Measurements from ENCODE around the gene AHDC1. TPM values are rescaled to one million over a fixed set of nuclear protein-coding genes. Genes with fewer than 3 reads are reported as not detected.

Gene AHDC1
- total and polyA plus RNA-seq, 8 donors, result 5.8 to 95.0 (median 19.7) TPM

DNA sequence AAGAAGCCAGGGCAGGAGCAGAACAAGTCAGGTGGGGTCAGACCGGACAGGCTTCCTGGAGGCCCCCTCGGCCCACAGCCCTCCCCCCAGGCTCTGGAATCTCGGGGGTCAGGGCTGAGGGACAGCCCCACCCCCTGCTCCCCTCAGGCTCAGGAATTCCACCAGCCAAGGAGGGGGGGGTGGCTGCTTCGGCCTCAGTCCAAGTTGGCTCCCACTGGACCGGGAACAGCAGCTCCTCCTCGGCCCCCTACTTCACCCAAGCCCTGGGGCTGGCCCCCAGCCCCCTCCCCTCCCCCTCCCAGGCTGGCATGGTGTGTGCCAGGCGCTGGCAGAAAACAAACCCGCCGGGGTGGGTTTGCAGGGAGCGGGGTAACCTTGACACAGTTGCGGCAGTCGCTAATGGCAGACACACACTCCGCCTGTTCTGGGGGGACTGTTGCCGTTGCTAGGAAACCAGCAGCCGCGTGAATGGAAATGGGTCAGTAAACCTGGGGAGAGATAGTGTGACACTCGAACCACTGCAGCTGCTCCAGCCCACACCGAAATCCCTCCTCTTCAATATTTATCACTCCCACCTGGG lies 32.4 kb downstream of the AHDC1 start:
- H3K27me3 ChIP-seq, result peaks cover 0 to 10% (median 0%) of the 10 kb centered on the region in 3 donors
- DNase-seq, result peak in 1 of 2 donors; percentile 91
- peak overlapping the region in 1 of 4 donors; percentile 6 for H3K4me3 ChIP-seq
- peak overlapping the region; percentile 46 to 97 (median 95) for H3K27ac ChIP-seq
- peaks cover 97 to 100% (median 100%) of the 10 kb centered on the region in 4 donors for H3K4me1 ChIP-seq
- intact Hi-C loops (cut with DNase I; ENCODE audit: low total_unique reads), result no loop called here
- no peaks in the 10 kb centered on the region for H3K9me3 ChIP-seq
- 29 to 45% (median 38%) methylated on average over 12 to 18 of the region's 18 CpGs for WGBS, 5 donors
- TF ChIP-seq CTCF (IDR thresholded peaks at IDR 0.05), result no peak
- TF ChIP-seq EP300 (IDR thresholded peaks at IDR 0.05), result no peak
- no peak for TF ChIP-seq POLR2A (IDR thresholded peaks at IDR 0.05)
- no peak for TF ChIP-seq POLR2AphosphoS5 (IDR thresholded peaks at IDR 0.05)
- no peaks in the 10 kb centered on the region for H3K36me3 ChIP-seq

- H3K4me3 ChIP-seq, result no peak overlapping the region
- intact Hi-C loops (cut with DNase I; ENCODE audit: low total_unique reads), result no loop called here
- 49 to 67% (median 60%) methylated on average over 3 of the region's 3 CpGs for WGBS, 5 donors
- H3K27me3 ChIP-seq, result peaks cover 0 to 8% (median 0%) of the 10 kb centered on the region in 3 donors
- H3K4me1 ChIP-seq, result peaks cover 97 to 100% (median 99%) of the 10 kb centered on the region in 4 donors
- H3K27ac ChIP-seq, result peak overlapping the region; percentile 12 to 97 (median 95)
- TF ChIP-seq EP300 (IDR thresholded peaks at IDR 0.05), result no peak
- no peak for TF ChIP-seq POLR2A (IDR thresholded peaks at IDR 0.05)
- TF ChIP-seq POLR2AphosphoS5 (IDR thresholded peaks at IDR 0.05), result no peak
- TF ChIP-seq CTCF (IDR thresholded peaks at IDR 0.05), result no peak
- H3K36me3 ChIP-seq, result no peaks in the 10 kb centered on the region
- H3K9me3 ChIP-seq, result no peaks in the 10 kb centered on the region
- DNase-seq, result no peak
Observed at GRCh38 chr1:27570784-27571183, 33.2 kb downstream of the AHDC1 start.

GRCh38 chr1:27570356-27570755 lies 33.6 kb downstream of the AHDC1 start:
- WGBS, 5 donors, result 38 to 63% (median 43%) methylated on average over 2 of the region's 2 CpGs
- Histone ChIP-seq H3K27me3 (peaks cover 0 to 4% (median 0%) of the 10 kb centered on the region in 3 donors), H3K4me3 (no peak overlapping the region), H3K27ac (peak overlapping the region; percentile 12 to 97 (median 95)), H3K4me1 (peaks cover 99 to 100% (median 100%) of the 10 kb centered on the region in 4 donors), H3K36me3 (no peaks in the 10 kb centered on the region), H3K9me3 (no peaks in the 10 kb centered on the region)
- intact Hi-C loops (cut with DNase I; ENCODE audit: low total_unique reads), result no loop called here
- no peak for DNase-seq
- no peak for TF ChIP-seq EP300 (IDR thresholded peaks at IDR 0.05)
- TF ChIP-seq CTCF (IDR thresholded peaks at IDR 0.05), result no peak
- no peak for TF ChIP-seq POLR2A (IDR thresholded peaks at IDR 0.05)
- no peak for TF ChIP-seq POLR2AphosphoS5 (IDR thresholded peaks at IDR 0.05)

- Histone ChIP-seq H3K27me3 (no peaks in the 10 kb centered on the region), H3K4me3 (no peak overlapping the region), H3K9me3 (no peaks in the 10 kb centered on the region), H3K27ac (peak overlapping the region; percentile 61 to 97 (median 95)), H3K4me1 (peaks cover 99 to 100% (median 100%) of the 10 kb centered on the region in 4 donors), H3K36me3 (no peaks in the 10 kb centered on the region)
- TF ChIP-seq EP300 (IDR thresholded peaks at IDR 0.05), result no peak
- 65 to 77% (median 74%) methylated on average over 13 to 14 of the region's 14 CpGs for WGBS, 5 donors
- no peak for DNase-seq
- intact Hi-C loops (cut with DNase I; ENCODE audit: low total_unique reads), result no loop called here
Observed at GRCh38 chr1:27569506-27570291, 34.2 kb downstream of the AHDC1 start.

Measured in stomach (tissue), 9 donors.